ENCODE results near the gene TRHDE. TPM values are rescaled to one million over a fixed set of nuclear protein-coding genes. Genes with fewer than 3 reads are reported as not detected.

TRHDE gene
- total and polyA plus RNA-seq, 9 of the 15 experiments (the other 6 are each of a cell fraction or from before 2014, with no cell fraction given): 0.03 to 0.29 (median 0.09) TPM

GRCh38 chr12:72346363-72346944 is 74.3 kb downstream of the TRHDE start (continued):
- TF ChIP-seq BCLAF1 (IDR thresholded peaks at IDR 0.05; ENCODE audit: borderline replicate concordance in 1 of 2, control insufficient read depth in 1 of 2, low read depth in 2 of 2, low read length in 1 of 2): no peak
- TF ChIP-seq ZNF589 (CRISPR knock-in tag; IDR thresholded peaks at IDR 0.05; ENCODE audit: low read depth): no peak
- TF ChIP-seq PHF20 (IDR thresholded peaks at IDR 0.05; ENCODE audit: partially characterized antibody): no peak
- TF ChIP-seq MBD2 (IDR thresholded peaks at IDR 0.05; ENCODE audit: borderline replicate concordance, low read depth): no peak
- TF ChIP-seq RBM39 (optimal IDR thresholded peaks at IDR 0.05; ENCODE audit: low read depth, low read length): no peak
- peak; percentile 49 for TF ChIP-seq DEAF1 (CRISPR knock-in tag; IDR thresholded peaks at IDR 0.05)
- no peak for TF ChIP-seq TAF9B (IDR thresholded peaks at IDR 0.05; ENCODE audit: partially characterized antibody)
- no peak for TF ChIP-seq ZEB2 (IDR thresholded peaks at IDR 0.05)
- TF ChIP-seq ZNF444 (CRISPR knock-in tag; IDR thresholded peaks at IDR 0.05): no peak
- TF ChIP-seq RAD21 (CRISPR knock-in tag; conservative IDR thresholded peaks at IDR 0.05 in 1 of 2, IDR thresholded peaks at IDR 0.05 in 1 of 2): peak; percentile 54 to 82
- no peak for TF ChIP-seq CHD2 (IDR thresholded peaks at IDR 0.05; ENCODE audit: low read depth, low read length)
- no peak for TF ChIP-seq DLX4 (CRISPR knock-in tag; IDR thresholded peaks at IDR 0.05)
- TF ChIP-seq MCM2 (IDR thresholded peaks at IDR 0.05; ENCODE audit: low read depth): no peak
- peak; percentile 23 to 56 (median 50); a peak in 5 of 6 replicates for TF ChIP-seq CTCF (IDR thresholded peaks at IDR 0.05 in 2 of 3, conservative IDR thresholded peaks at IDR 0.05 in 1 of 3; ENCODE audit: insufficient read depth in 2 of 3, low read depth in 1 of 3, low read length in 3 of 3)
- TF ChIP-seq HOMEZ (CRISPR knock-in tag; IDR thresholded peaks at IDR 0.05): no peak
- TF ChIP-seq MAFK (IDR thresholded peaks at IDR 0.05; ENCODE audit: low read length): no peak
